Left kidney (tissue), 8 donors: ENCODE data around the gene IL22RA2. TPM values are rescaled to one million over a fixed set of nuclear protein-coding genes. Genes with fewer than 3 reads are reported as not detected.
"Not testable (repeated sequence)": the region's sequence is repeated elsewhere in the genome, so short reads cannot be mapped to it uniquely, and the experiment has no call there.

ENCODE experiments used
- DNase-seq: peaks from one replicate; pipeline ENCODE4 v3.0.0-alpha.2; 2013
- long read RNA-seq, 8 donors: transcript quantifications; one replicate each; lab custom pipeline, GENCODE V29; 2026
- polyA plus RNA-seq: library from polyadenylated mRNA; unstranded; fragments of 120-200 nt; gene quantifications from one replicate; pipeline ENCODE4 v1.2.1, GENCODE V29; 2013; ENCODE audit not compliant: insufficient read length

IL22RA2 gene
- not detected for polyA plus RNA-seq
- long read RNA-seq, donor 1: 0 reads
- long read RNA-seq, donor 2: 0 reads
- long read RNA-seq, donor 3: 0 reads
- long read RNA-seq, donor 4: 0 reads
- long read RNA-seq, donor 5: 0 reads
- long read RNA-seq, donor 6: 0 reads
- long read RNA-seq, donor 7: 0 reads
- long read RNA-seq, donor 8: 0 reads

GRCh38 chr6:137173501-137173900, at the start of gene IL22RA2:
Gene IL22RA2, minus strand, starts transcription at chr6:137173644. Its CDS starts 11,895 bp downstream, at chr6:137161749.
- DNase-seq: no peak

- DNase-seq: no peak
These were observed 48.9 kb upstream of the IL22RA2 start for GRCh38 chr6:137222381-137222780.

- DNase-seq: no peak
These were observed 46.3 kb upstream of the IL22RA2 start for GRCh38 chr6:137219664-137220252.

- DNase-seq: peak; percentile 93
These were observed 45.6 kb upstream of the IL22RA2 start, which contains the start of gene IFNGR1 for GRCh38 chr6:137218917-137219663. Gene IFNGR1, minus strand, starts transcription at chr6:137219385. Its CDS starts 58 bp downstream, at chr6:137219327.

GRCh38 chr6:137218473-137218916, 45.1 kb upstream of the IL22RA2 start:
- DNase-seq: peak; percentile 39

GRCh38 chr6:137217801-137218472, 44.5 kb upstream of the IL22RA2 start:
- no peak for DNase-seq

- no peak for DNase-seq
These were observed 43.6 kb upstream of the IL22RA2 start for GRCh38 chr6:137216875-137217553.

- DNase-seq: no peak
These were observed 42.7 kb upstream of the IL22RA2 start for GRCh38 chr6:137216106-137216505.

GRCh38 chr6:137215630-137216029, 42.2 kb upstream of the IL22RA2 start:
- not testable (repeated sequence) for DNase-seq

GRCh38 chr6:137214931-137215330, 41.5 kb upstream of the IL22RA2 start:
- no peak for DNase-seq

GRCh38 chr6:137213813-137214212, 40.4 kb upstream of the IL22RA2 start:
- DNase-seq: no peak

- no peak for DNase-seq
These were observed 39.9 kb upstream of the IL22RA2 start for GRCh38 chr6:137213331-137213740.

- DNase-seq: no peak
These were observed 38.5 kb upstream of the IL22RA2 start for GRCh38 chr6:137211910-137212309.

GRCh38 chr6:137210903-137211302, 37.5 kb upstream of the IL22RA2 start:
- no peak for DNase-seq

GRCh38 chr6:137208279-137208678, 34.8 kb upstream of the IL22RA2 start:
- no peak for DNase-seq

GRCh38 chr6:137207457-137207856, 34.0 kb upstream of the IL22RA2 start:
- DNase-seq: not testable (repeated sequence)

- no peak for DNase-seq
These were observed 33.1 kb upstream of the IL22RA2 start for GRCh38 chr6:137206577-137206976.

GRCh38 chr6:137203256-137203655, 29.8 kb upstream of the IL22RA2 start:
- DNase-seq: no peak

- DNase-seq: no peak
These were observed 28.6 kb upstream of the IL22RA2 start for GRCh38 chr6:137202078-137202477.

GRCh38 chr6:137201006-137201405, 27.6 kb upstream of the IL22RA2 start:
- no peak for DNase-seq

- DNase-seq: no peak
These were observed 26.8 kb upstream of the IL22RA2 start for GRCh38 chr6:137200288-137200687.
